ENCODE data around the gene YTHDF1.

YTHDF1 gene

GRCh38 chr20:63155266-63156165, 60.4 kb downstream of the YTHDF1 start:
- FAIRE-seq (no peak), DNase-seq (ENCODE audit: insufficient read length, low spot score) (no peak)
- TF ChIP-seq CTCF (IDR thresholded peaks at IDR 0.05; ENCODE audit: insufficient read depth, missing control alignments) = no peak

- TF ChIP-seq CTCF (IDR thresholded peaks at IDR 0.05; ENCODE audit: insufficient read depth, missing control alignments) = no peak
- DNase-seq (ENCODE audit: insufficient read length, low spot score) (no peak), FAIRE-seq (no peak)
Observed at GRCh38 chr20:63154395-63154794, 61.5 kb downstream of the YTHDF1 start.

- DNase-seq (ENCODE audit: insufficient read length, low spot score) = no peak
- no peak for TF ChIP-seq CTCF (IDR thresholded peaks at IDR 0.05; ENCODE audit: insufficient read depth, missing control alignments)
- FAIRE-seq = no peak
Observed at GRCh38 chr20:63153254-63154221, 62.4 kb downstream of the YTHDF1 start.

- no peak for FAIRE-seq
- TF ChIP-seq CTCF (IDR thresholded peaks at IDR 0.05; ENCODE audit: insufficient read depth, missing control alignments) = no peak
- DNase-seq (ENCODE audit: insufficient read length, low spot score) = no peak
Observed at GRCh38 chr20:63152322-63153253, 63.3 kb downstream of the YTHDF1 start.

GRCh38 chr20:63151554-63152321, 64.2 kb downstream of the YTHDF1 start:
- no peak for FAIRE-seq
- no peak for DNase-seq (ENCODE audit: insufficient read length, low spot score)
- TF ChIP-seq CTCF (IDR thresholded peaks at IDR 0.05; ENCODE audit: insufficient read depth, missing control alignments) = no peak

All from D721Med (cell line).